Hepatocyte (in vitro differentiated cells): ENCODE data around the gene MAPKAP1. TPM values are rescaled to one million over a fixed set of nuclear protein-coding genes. Genes with fewer than 3 reads are reported as not detected.

Source experiments
- DNase-seq: peaks from one replicate; pipeline ENCODE4 v3.0.0-alpha.2; 2016; ENCODE audit warnings: low spot score
- H2AFZ ChIP-seq: fragments of 200-600 bp; sonication (generic); 2 replicates; pipeline ENCODE4 v1.6.0; 2016; ENCODE audit warnings: antibody characterized with exemption, mild to moderate bottlenecking
- H3K27ac ChIP-seq: fragments of 200-600 bp; sonication (generic); 2 replicates; pipeline ENCODE4 v1.5.1; 2016; ENCODE audit warnings: mild to moderate bottlenecking
- H3K27me3 ChIP-seq: fragments of 200-600 bp; sonication (generic); 2 replicates; pipeline ENCODE4 v1.6.1; 2016
- H3K36me3 ChIP-seq: fragments of 200-600 bp; sonication (generic); replicated peaks from 2 replicates; pipeline ENCODE4 v1.5.1; 2016; ENCODE audit warnings: low read depth; ENCODE audit not compliant: insufficient read depth
- H3K4me1 ChIP-seq: fragments of 200-600 bp; sonication (generic); 2 replicates; pipeline ENCODE4 v1.5.1; 2016; ENCODE audit warnings: mild to moderate bottlenecking, moderate library complexity; ENCODE audit not compliant: insufficient read depth
- H3K4me2 ChIP-seq: fragments of 200-600 bp; sonication (generic); 2 replicates; pipeline ENCODE4 v1.6.0; 2016
- H3K4me3 ChIP-seq: fragments of 200-600 bp; sonication (generic); 2 replicates; pipeline ENCODE4 v1.5.1; 2016; ENCODE audit warnings: mild to moderate bottlenecking
- H3K79me2 ChIP-seq: fragments of 200-600 bp; sonication (generic); 2 replicates; pipeline ENCODE4 v1.6.0; 2017; ENCODE audit warnings: mild to moderate bottlenecking
- H3K9me2 ChIP-seq: fragments of 200-600 bp; sonication (generic); replicated peaks from 2 replicates; pipeline ENCODE4 v1.6.0; 2017; ENCODE audit warnings: mild to moderate bottlenecking; ENCODE audit not compliant: insufficient read depth
- H3K9me3 ChIP-seq: fragments of 200-600 bp; sonication (generic); 2 replicates; pipeline ENCODE4 v1.5.1; 2016; ENCODE audit warnings: low read depth, mild to moderate bottlenecking
- H4K20me1 ChIP-seq: fragments of 200-600 bp; sonication (generic); 2 replicates; pipeline ENCODE4 v1.6.0; 2016; ENCODE audit warnings: mild to moderate bottlenecking; ENCODE audit not compliant: insufficient read depth, poor library complexity, severe bottlenecking
- CTCF ChIP-seq: fragments of 200-600 bp; sonication (generic); IDR thresholded peaks from 2 replicates; pipeline ENCODE4 v1.5.1; 2016; ENCODE audit warnings: antibody characterized with exemption, mild to moderate bottlenecking; ENCODE audit not compliant: poor library complexity
- EZH2 ChIP-seq: fragments of 200-600 bp; sonication (generic); IDR thresholded peaks from 2 replicates; pipeline ENCODE4 v1.6.1; 2016; ENCODE audit warnings: antibody characterized with exemption, mild to moderate bottlenecking, borderline replicate concordance
- EZH2phosphoT487 ChIP-seq: fragments of 200-600 bp; sonication (generic); IDR thresholded peaks from one replicate; pipeline ENCODE4 v1.6.1; 2018; ENCODE audit warnings: antibody characterized with exemption, mild to moderate bottlenecking, low read depth, moderate library complexity; ENCODE audit not compliant: unreplicated experiment, severe bottlenecking
- WGBS: methylation state at CpG from one replicate; pipeline ENCODE4 v1.1.6; 2016; ENCODE audit warnings: low lambda C conversion rate; ENCODE audit errors: missing lambda C conversion rate; 5-methylcytosine and 5-hydroxymethylcytosine counted together
- polyA plus RNA-seq: library from polyadenylated mRNA; unstranded; fragments of >200 nt; fragmentation: Nextera tagmentation; extraction: Ambion mirVana; gene quantifications from 2 replicates; pipeline ENCODE4 v1.2.1, GENCODE V29; 2016
- total RNA-seq: library from RNA; depleted of rRNA; stranded (reverse); fragments of >200 nt; gene quantifications from 2 replicates; pipeline ENCODE4 v1.2.3, GENCODE V29; 2014

Gene MAPKAP1
- total and polyA plus RNA-seq, 2 experiments from 2014 or later = 74.5 to 79.4 TPM

GRCh38 chr9:125525921-125526631 lies 180.9 kb downstream of the MAPKAP1 start:
- Histone ChIP-seq H3K27me3 (no peaks in the 10 kb centered on the region), H3K4me3 (no peak overlapping the region), H3K79me2 (no peaks in the 10 kb centered on the region), H3K9me3 (no peaks in the 10 kb centered on the region), H3K27ac (peak overlapping the region; percentile 52), H3K4me1 (peaks cover 7% of the 10 kb centered on the region), H3K4me2 (no peak overlapping the region), H2AFZ (no peak overlapping the region), H4K20me1 (no peaks in the 10 kb centered on the region), H3K36me3 (no peaks in the 10 kb centered on the region), H3K9me2 (no peaks in the 10 kb centered on the region)
- no peak for DNase-seq
- TF ChIP-seq EZH2 = no peak
- no peak for TF ChIP-seq EZH2phosphoT487
- TF ChIP-seq CTCF = no peak
- 75% methylated on average over 6 of the region's 6 CpGs for WGBS

- H3K9me2 ChIP-seq = no peaks in the 10 kb centered on the region
- H3K4me3 ChIP-seq = no peak overlapping the region
- no peaks in the 10 kb centered on the region for H3K9me3 ChIP-seq
- H3K27me3 ChIP-seq = no peaks in the 10 kb centered on the region
- no peak for DNase-seq
- H3K36me3 ChIP-seq = no peaks in the 10 kb centered on the region
- H3K79me2 ChIP-seq = no peaks in the 10 kb centered on the region
- 86% methylated on average over 6 of the region's 6 CpGs for WGBS
- no peak for TF ChIP-seq EZH2phosphoT487
- TF ChIP-seq CTCF = no peak
- no peak for TF ChIP-seq EZH2
- no peak overlapping the region for H3K27ac ChIP-seq
- no peak overlapping the region for H3K4me2 ChIP-seq
- peaks cover 7% of the 10 kb centered on the region for H3K4me1 ChIP-seq
- H2AFZ ChIP-seq = no peak overlapping the region
- H4K20me1 ChIP-seq = no peaks in the 10 kb centered on the region
Measured at GRCh38 chr9:125524583-125525355, 182.2 kb downstream of the MAPKAP1 start.

- Histone ChIP-seq H3K9me2 (no peaks in the 10 kb centered on the region), H3K36me3 (no peaks in the 10 kb centered on the region), H3K79me2 (no peaks in the 10 kb centered on the region), H3K4me3 (no peak overlapping the region), H3K27ac (no peak overlapping the region), H3K4me2 (no peak overlapping the region), H2AFZ (no peak overlapping the region), H3K9me3 (no peaks in the 10 kb centered on the region), H3K27me3 (no peaks in the 10 kb centered on the region), H3K4me1 (peaks cover 7% of the 10 kb centered on the region), H4K20me1 (no peaks in the 10 kb centered on the region)
- TF ChIP-seq EZH2 = no peak
- TF ChIP-seq CTCF = no peak
- TF ChIP-seq EZH2phosphoT487 = no peak
- DNase-seq = no peak
- WGBS = 97% methylated on average over 3 of the region's 3 CpGs
Measured at GRCh38 chr9:125523681-125524080, 183.3 kb downstream of the MAPKAP1 start.
